GM03348 (cell line): ENCODE data around the gene TNFRSF19.

ENCODE experiments used
- DNase-seq: peaks from one replicate; pipeline ENCODE4 v3.0.0; 2012; ENCODE audit warnings: low spot score

The TNFRSF19 gene

DNA sequence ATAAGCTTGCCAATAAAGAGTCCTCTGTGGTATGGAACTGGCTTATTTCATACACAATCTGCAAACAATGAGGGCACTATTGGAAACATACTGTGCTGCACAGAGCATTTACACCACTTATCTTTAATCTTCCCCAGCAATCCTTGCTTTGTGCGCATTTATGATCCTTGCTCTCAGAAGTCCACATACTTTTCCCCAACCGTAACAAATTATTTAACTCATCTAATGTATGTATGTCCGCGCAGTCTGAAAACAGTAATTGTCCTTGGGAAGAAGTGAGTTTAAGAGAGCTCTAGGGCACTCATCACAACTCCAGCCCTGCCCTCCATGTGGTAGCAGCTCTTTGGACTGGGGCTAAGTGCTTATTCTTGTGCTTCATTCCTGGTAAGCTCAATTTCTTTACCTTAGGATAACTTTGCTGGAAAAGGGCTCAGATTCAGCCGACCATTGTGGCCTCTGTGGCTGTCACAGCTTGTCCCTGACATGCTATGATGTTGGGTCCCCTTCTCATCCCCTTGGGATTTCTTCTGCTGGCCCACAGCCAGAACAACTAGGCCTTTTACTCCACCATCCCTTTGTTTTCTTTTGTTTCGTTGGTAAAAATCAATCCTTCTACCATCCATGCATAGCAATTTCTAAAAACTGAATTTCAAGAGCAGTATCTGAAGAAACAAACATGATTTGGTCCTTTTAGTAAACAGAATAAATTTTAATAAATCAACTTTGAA, 152.7 kb downstream of the TNFRSF19 start:
- no peak for DNase-seq

DNA sequence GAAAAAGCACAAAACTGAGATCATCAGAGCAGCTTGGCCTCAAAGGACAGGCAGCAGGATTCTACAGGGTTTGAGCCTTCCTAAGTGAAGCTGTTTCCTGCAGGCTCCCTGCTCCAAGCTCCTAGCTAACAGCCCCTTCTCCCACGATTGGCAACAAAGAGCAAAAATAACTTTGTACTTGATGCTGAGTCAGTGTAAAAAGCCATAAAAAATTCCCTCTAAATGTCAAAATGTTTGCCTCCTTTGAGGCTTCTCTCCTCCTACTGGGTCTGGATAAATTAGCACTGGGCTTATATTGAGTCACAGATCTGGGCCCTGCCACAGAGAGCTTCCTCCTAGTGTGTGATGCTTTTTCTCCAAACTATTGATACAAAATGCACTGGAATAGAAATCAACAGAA, 153.3 kb downstream of the TNFRSF19 start:
- peak; percentile 70 for DNase-seq

DNA sequence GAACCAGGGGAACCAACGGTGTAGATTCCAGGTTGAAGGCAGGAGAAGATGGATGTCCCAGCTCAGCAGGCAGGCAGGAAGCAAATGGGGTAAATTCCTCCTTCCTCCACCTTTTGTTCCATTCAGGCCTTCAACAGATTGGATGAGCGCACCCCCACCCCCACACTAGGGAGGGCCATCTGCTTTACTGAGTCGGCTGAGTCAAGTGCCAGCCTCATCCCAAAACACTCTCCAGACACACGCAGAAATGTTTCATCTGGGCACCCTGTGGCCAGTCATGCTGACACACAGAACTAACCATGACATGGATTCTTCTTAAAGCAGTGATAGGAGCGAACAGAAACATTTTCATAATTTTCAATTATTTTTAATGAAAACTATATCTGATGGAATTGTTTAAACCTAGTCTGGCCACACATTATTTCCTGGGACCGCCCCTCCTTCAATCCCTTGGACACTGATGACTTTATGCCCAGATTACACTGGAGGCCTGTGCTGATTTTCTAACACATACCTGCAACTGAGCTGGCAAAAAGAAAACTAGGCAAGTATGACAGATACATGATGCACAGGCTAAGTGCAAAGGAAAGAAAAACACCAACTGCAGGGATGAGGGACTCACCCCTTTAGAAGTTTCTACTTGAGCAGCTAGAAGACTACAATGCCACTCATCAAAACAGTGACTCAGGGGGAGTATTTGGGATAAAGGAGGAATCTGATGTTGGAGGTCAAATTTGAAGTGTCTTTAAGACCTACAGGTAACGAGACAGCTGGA, 154.2 kb downstream of the TNFRSF19 start:
- no peak for DNase-seq
